Activated CD8-positive, alpha-beta memory T cell treated with anti-CD3 and anti-CD28 coated beads, Interleukin-2, amount 10 ng/mL, durations not matched to agents 7 days and 5 days (primary cell): ENCODE data around the gene RECQL5. TPM values are rescaled to one million over a fixed set of nuclear protein-coding genes. Genes with fewer than 3 reads are reported as not detected.

Experiments used
- ATAC-seq: fragments of 150-1000 bp; cut with Tn5 transposase; one replicate; pipeline ENCODE4 v1.10.0; 2021; ENCODE audit warnings: moderate library complexity
- CTCF ChIA-PET: fragments of 350-600 bp; sonication (Branson Sonifier 250); formaldehyde crosslinking; loops from one replicate; lab custom pipeline; 2021; ENCODE audit warnings: antibody characterized with exemption; lab: Charles Lee
- DNase-seq: peaks from one replicate; pipeline ENCODE4 v3.0.0-alpha.2; 2020
- H3K27ac Mint-ChIP-seq: one replicate; pipeline ENCODE4 v1.8.0; 2021; ENCODE audit warnings: mild to moderate bottlenecking, mixed read lengths
- H3K27me3 Mint-ChIP-seq: one replicate; pipeline ENCODE4 v1.8.0; 2021; ENCODE audit warnings: mixed read lengths
- H3K36me3 Mint-ChIP-seq: one replicate; pipeline ENCODE4 v1.8.0; 2021; ENCODE audit warnings: mild to moderate bottlenecking, mixed read lengths
- H3K4me1 Mint-ChIP-seq: one replicate; pipeline ENCODE4 v1.8.0; 2021; ENCODE audit warnings: mixed read lengths
- H3K4me3 Mint-ChIP-seq: one replicate; pipeline ENCODE4 v1.8.0; 2021; ENCODE audit warnings: mild to moderate bottlenecking, moderate library complexity, mixed read lengths
- H3K9me3 Mint-ChIP-seq: one replicate; pipeline ENCODE4 v1.8.0; 2022; ENCODE audit warnings: low read depth, mixed read lengths
- total RNA-seq, 2 experiments: library from RNA; stranded (reverse); gene quantifications; one replicate each; pipeline ENCODE4 v1.2.3, GENCODE V29; 2021

The RECQL5 gene
- total RNA-seq, 2 experiments from 2014 or later, result 35.5 to 46.2 TPM

DNA sequence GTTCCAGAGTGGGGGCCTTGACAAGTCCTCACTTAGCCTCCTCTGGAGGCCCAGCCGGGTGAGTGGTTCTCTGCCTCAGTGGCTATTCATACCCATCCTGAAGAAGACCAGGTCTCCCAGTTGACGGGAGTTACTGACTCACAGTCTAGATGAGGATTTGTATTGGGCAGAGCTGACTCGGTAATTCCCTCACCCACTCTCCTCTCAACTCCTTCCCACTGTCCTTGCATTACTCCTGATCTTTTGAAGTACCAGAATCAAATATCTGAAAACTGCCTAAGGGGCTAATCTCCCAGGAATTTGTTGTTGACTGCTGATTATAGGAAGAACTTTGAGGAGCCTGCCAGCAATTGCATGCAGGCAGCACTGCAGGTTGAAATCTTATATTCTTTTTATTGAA is 14.3 kb upstream of the RECQL5 start:
- Mint-ChIP-seq H3K27me3 (no peaks in the 10 kb centered on the region), H3K36me3 (peaks cover 11% of the 10 kb centered on the region), H3K4me1 (peaks cover 15% of the 10 kb centered on the region), H3K9me3 (no peaks in the 10 kb centered on the region), H3K4me3 (no peak overlapping the region), H3K27ac (no peak overlapping the region)
- DNase-seq (no peak), ATAC-seq (no peak)
- CTCF ChIA-PET, result interaction anchor here (1.4 to 26.3 kb wide), 4 partner anchors 48 to 80 kb away, joined by 3 to 428 read pairs (median 9); partner anchors contain the start of gene SMIM5

DNA sequence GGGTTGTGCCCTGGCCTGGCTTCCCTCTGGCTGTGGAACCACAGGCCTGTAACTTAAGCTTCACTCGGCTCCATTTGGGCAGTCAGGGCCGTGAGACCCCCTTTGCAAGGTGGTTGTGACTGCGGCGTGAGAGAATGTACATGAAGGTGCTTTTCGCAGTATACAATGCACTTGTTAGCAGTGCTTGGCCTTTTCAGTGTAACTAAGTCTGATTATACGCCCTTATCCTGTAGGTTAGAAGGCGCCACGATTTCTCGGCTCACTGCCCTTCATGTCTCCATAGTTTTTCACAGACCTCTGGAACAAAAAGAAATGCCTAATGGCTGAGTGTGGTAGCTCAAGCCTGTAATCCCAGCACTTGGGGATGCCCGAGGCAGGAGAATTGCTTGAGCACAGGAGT is 13.5 kb upstream of the RECQL5 start:
- CTCF ChIA-PET, result interaction anchor here (1.4 to 26.3 kb wide), 3 partner anchors 47 to 80 kb away, joined by 3 to 428 read pairs (median 11); partner anchors contain the start of gene SMIM5
- DNase-seq (no peak), ATAC-seq (no peak)
- Mint-ChIP-seq H3K4me3 (no peak overlapping the region), H3K9me3 (no peaks in the 10 kb centered on the region), H3K27me3 (no peaks in the 10 kb centered on the region), H3K4me1 (peaks cover 15% of the 10 kb centered on the region), H3K27ac (no peak overlapping the region), H3K36me3 (peaks cover 11% of the 10 kb centered on the region)

DNA sequence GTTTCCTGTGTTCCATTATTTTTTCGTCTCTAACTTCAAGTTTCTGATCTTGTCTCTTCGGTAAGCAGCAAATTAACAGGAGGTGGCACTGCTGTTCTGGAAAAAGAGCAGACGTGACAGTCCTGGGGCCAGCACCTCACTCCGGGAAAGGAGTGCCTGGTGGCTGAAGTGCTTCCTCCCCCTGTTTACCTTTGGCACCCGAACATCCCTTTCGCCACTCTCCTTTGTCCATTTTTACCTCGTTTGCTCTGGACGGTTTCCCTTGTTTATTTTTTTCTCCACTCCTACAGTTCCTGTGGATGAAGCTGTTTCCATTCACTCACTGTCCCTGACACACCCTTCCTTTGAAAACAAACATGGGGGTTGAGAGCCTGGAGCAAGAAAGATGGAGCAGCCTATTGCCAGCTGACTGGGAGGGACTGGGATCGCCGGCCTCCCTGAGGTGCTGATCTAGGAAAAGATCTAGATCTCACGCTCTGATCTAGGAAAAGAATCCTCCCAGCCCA is 12.8 kb upstream of the RECQL5 start:
- Mint-ChIP-seq H3K9me3 (no peaks in the 10 kb centered on the region), H3K36me3 (peaks cover 12% of the 10 kb centered on the region), H3K27ac (no peak overlapping the region), H3K4me3 (no peak overlapping the region), H3K4me1 (peaks cover 16% of the 10 kb centered on the region), H3K27me3 (no peaks in the 10 kb centered on the region)
- ATAC-seq (no peak), DNase-seq (no peak)
- CTCF ChIA-PET, result interaction anchor here (3.2 to 26.3 kb wide), 2 partner anchors 46 to 69 kb away, joined by 11 to 428 read pairs; partner anchors contain the start of gene SMIM5

DNA sequence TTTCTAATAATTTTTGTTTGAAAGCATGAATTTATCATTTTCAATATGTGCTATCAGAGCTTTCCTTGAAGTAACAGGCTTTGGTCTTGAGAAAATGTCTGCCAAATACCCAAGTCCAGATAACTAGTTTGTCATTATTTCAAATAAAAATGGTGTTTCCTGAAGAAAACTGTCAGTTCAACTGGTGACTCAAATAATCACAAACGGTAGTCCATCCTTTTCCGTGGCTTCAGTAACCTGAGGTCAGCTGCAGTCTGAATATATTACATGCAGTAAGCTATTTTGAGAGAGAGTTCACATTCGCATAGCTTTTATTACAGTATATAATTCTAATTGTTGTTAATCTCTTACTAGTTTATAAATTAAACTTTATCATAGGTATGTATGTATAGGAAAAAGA is 9.5 kb upstream of the RECQL5 start:
- H3K4me3 Mint-ChIP-seq, result no peak overlapping the region
- CTCF ChIA-PET, result interaction anchor here (0.8 to 26.3 kb wide), 7 partner anchors 9 to 72 kb away, joined by 3 to 428 read pairs (median 8); partner anchors contain the start of genes RECQL5, SAP30BP and SMIM5
- H3K27me3 Mint-ChIP-seq, result no peaks in the 10 kb centered on the region
- peaks cover 19% of the 10 kb centered on the region for H3K36me3 Mint-ChIP-seq
- DNase-seq (no peak), ATAC-seq (no peak)
- no peaks in the 10 kb centered on the region for H3K9me3 Mint-ChIP-seq
- H3K4me1 Mint-ChIP-seq, result peaks cover 15% of the 10 kb centered on the region
- no peak overlapping the region for H3K27ac Mint-ChIP-seq

DNA sequence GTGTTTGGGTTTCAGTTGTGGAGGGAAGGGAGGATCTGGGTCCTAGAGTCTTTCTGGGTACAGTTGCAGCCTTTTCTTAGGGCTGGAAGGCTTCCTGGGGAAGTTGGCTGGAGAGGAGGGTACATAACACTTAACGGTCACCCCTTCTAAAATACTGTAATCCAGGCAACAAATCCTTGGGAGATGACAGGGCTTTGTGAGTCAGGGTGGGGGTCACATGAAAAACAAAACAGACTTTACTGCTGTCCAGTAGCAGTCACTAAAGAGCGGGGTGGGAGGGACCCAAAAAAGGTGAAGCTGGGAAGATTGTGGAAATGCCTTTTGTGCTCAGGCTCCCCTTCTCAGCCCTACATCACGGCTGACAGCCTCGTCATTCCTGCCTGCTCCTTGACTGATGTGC is 6.5 kb upstream of the RECQL5 start:
- Mint-ChIP-seq H3K27me3 (no peaks in the 10 kb centered on the region), H3K27ac (peak overlapping the region; percentile 11), H3K4me1 (peaks cover 25% of the 10 kb centered on the region), H3K36me3 (peaks cover 32% of the 10 kb centered on the region), H3K4me3 (no peak overlapping the region), H3K9me3 (no peaks in the 10 kb centered on the region)
- CTCF ChIA-PET, result interaction anchor here (0.8 to 26.3 kb wide), 6 partner anchors 15 to 75 kb away, joined by 3 to 428 read pairs (median 3); partner anchors contain the start of gene SMIM5
- no peak for DNase-seq
- ATAC-seq, result no peak

DNA sequence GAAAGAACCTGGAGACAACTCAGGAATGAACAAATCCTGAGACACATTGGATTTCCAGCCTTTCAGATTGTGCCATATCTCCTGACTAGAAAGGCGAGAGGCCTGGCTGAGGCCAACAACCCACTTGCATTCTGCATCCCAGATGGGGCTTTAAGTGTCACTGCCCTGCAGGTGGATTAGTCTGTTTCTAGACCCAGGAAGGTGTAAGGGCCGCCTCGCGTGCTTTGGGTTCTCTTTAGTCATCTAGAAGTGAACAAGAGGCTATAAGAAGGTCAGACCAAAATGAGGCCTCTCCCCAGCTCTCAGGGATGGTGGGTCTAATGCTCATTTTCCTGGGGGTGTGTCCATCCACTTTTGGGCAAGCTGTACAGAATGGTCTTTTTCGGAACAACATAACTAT is 5.1 kb upstream of the RECQL5 start:
- H3K4me1 Mint-ChIP-seq, result peaks cover 21% of the 10 kb centered on the region
- H3K36me3 Mint-ChIP-seq, result peaks cover 34% of the 10 kb centered on the region
- no peak overlapping the region for H3K27ac Mint-ChIP-seq
- no peaks in the 10 kb centered on the region for H3K9me3 Mint-ChIP-seq
- ATAC-seq (no peak), DNase-seq (no peak)
- H3K4me3 Mint-ChIP-seq, result no peak overlapping the region
- H3K27me3 Mint-ChIP-seq, result no peaks in the 10 kb centered on the region
- CTCF ChIA-PET, result interaction anchor here (0.8 to 26.3 kb wide), 5 partner anchors 11 to 77 kb away, joined by 3 to 428 read pairs (median 4); partner anchors contain the start of gene SMIM5

DNA sequence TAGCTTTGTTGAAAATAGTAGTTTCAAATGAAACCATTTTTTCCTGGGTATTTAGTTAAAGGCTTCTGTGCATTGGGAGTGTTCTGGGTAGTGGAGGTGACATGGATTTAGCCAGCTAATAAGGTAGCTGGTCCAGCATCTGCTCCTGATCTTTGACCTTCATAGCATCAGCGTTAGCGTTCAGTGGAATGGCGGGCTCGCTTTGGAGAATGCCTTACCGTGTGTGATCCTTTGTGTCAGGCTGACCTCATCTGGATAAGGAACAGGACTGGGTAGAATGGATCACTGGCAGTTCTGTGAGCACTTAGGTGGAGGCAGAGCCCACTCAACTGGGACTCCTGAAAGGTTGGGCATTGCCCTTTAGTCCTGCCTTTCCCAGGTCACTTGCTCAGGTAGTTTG is 3.9 kb upstream of the RECQL5 start:
- DNase-seq (no peak), ATAC-seq (no peak)
- Mint-ChIP-seq H3K27ac (no peak overlapping the region), H3K36me3 (peaks cover 29% of the 10 kb centered on the region), H3K27me3 (no peaks in the 10 kb centered on the region), H3K4me3 (no peak overlapping the region), H3K9me3 (no peaks in the 10 kb centered on the region), H3K4me1 (peaks cover 21% of the 10 kb centered on the region)
- CTCF ChIA-PET, result interaction anchor here (0.6 to 26.3 kb wide), 3 partner anchors 8 to 78 kb away, joined by 3 to 428 read pairs (median 17); partner anchors contain the start of gene SMIM5

DNA sequence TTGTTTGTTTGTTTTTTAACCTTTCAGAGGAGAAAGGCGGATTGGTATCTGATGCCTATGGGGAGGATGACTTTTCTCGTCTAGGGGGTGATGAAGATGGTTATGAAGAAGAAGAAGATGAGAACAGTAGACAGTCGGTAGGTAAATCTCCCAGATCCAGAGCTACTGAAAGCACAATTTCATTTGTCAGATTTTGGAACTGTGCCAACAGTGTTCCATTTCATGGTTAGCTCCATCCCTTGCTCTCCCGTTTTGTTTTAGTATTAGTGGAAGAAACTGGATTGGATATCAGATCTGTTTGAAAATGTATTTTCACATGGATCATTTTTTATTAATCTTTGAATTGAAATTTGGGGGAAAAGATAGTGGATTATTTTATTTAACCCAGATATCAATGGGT is 1.5 kb upstream of the RECQL5 start:
- ATAC-seq (no peak), DNase-seq (no peak)
- Mint-ChIP-seq H3K4me3 (no peak overlapping the region), H3K27ac (no peak overlapping the region), H3K9me3 (no peaks in the 10 kb centered on the region), H3K27me3 (no peaks in the 10 kb centered on the region), H3K4me1 (peaks cover 22% of the 10 kb centered on the region), H3K36me3 (peaks cover 30% of the 10 kb centered on the region)
- CTCF ChIA-PET, result interaction anchor here (1.2 to 3.4 kb wide), 4 partner anchors 35 to 85 kb away, joined by 6 to 36 read pairs (median 16); partner anchors contain the start of gene SMIM5

DNA sequence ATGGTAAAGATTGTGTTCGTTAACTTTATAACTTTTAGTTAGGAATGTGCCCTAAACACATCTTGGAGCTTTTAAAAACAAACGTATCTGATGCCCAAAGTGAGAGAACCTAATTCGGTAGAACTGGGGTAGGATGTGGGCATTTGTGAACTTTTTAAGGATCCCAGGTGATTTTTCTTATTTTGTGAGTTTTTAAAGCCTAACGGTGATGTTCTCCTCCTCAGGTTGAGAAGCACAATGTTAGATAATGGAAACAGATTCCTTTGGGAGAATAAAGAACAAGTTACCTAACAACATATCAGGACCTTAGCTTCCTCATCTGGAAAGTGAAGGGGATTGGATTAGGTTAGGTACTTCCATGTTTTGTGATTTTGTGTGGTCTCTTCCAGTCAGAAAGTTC is 871 bp upstream of the RECQL5 start:
- H3K4me1 Mint-ChIP-seq, result peaks cover 22% of the 10 kb centered on the region
- H3K27ac Mint-ChIP-seq, result no peak overlapping the region
- H3K27me3 Mint-ChIP-seq, result no peaks in the 10 kb centered on the region
- H3K9me3 Mint-ChIP-seq, result no peaks in the 10 kb centered on the region
- DNase-seq (no peak), ATAC-seq (no peak)
- CTCF ChIA-PET, result interaction anchor here (1.2 to 3.4 kb wide), 6 partner anchors 9 to 96 kb away, joined by 3 to 36 read pairs (median 8); partner anchors contain the start of gene SMIM5
- no peak overlapping the region for H3K4me3 Mint-ChIP-seq
- H3K36me3 Mint-ChIP-seq, result peaks cover 25% of the 10 kb centered on the region

DNA sequence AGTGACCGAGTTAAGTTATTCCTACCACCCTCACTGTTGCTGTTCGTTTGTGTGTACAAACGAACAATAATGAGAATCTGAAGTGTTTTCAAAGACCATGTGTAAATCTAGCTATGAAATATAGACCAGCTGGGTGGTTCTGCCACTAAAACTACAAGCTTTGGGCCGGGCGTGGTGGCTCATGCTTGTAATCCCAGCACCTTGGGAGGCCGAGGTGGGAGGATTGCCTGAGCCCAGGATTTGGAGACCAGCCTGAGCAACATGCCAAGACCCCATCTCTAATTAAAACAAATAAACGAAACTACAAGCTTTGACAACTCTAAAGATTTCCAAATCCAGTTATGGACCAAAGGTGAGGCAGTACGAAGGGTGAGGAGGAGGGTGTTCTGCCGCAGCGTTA is 973 bp downstream of the RECQL5 start:
- CTCF ChIA-PET, result interaction anchor here (0.8 to 3.4 kb wide), 9 partner anchors 9 to 149 kb away, joined by 3 to 36 read pairs (median 5); partner anchors contain the start of genes GALK1, SMIM5 and TSEN54
- H3K27me3 Mint-ChIP-seq, result no peaks in the 10 kb centered on the region
- no peak overlapping the region for H3K4me3 Mint-ChIP-seq
- no peak for ATAC-seq
- H3K4me1 Mint-ChIP-seq, result peaks cover 19% of the 10 kb centered on the region
- no peaks in the 10 kb centered on the region for H3K9me3 Mint-ChIP-seq
- peaks cover 25% of the 10 kb centered on the region for H3K36me3 Mint-ChIP-seq
- H3K27ac Mint-ChIP-seq, result peak overlapping the region; percentile 64
- DNase-seq, result no peak

DNA sequence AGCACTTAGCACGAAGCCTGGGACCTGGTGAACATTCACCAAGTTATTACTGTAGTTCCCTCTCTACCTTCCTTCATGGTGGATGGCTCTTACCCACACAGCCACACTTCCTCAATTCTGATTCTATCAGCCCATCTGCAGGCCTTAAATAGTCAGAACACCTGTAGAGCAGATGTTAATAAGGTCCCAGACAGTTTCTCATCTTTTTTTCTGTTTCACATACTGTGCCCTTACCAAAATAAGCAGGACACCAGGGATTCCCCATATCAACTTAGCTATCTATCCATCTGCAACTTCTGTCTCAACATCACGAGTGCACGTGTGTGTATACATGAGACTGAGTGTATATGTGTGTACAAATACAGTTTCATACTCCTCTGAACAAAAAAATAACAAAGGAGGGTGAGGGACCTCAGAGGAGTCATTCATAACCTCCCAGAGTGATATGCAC is 2.8 kb downstream of the RECQL5 start:
- Mint-ChIP-seq H3K9me3 (no peaks in the 10 kb centered on the region), H3K27ac (no peak overlapping the region), H3K4me1 (peaks cover 12% of the 10 kb centered on the region), H3K27me3 (no peaks in the 10 kb centered on the region), H3K36me3 (peaks cover 15% of the 10 kb centered on the region), H3K4me3 (no peak overlapping the region)
- DNase-seq, result no peak
- CTCF ChIA-PET, result interaction anchor here (0.9 to 1.5 kb wide), 2 partner anchors 63 to 86 kb away, joined by 3 to 5 read pairs; no protein-coding TSS in a partner anchor
- no peak for ATAC-seq

DNA sequence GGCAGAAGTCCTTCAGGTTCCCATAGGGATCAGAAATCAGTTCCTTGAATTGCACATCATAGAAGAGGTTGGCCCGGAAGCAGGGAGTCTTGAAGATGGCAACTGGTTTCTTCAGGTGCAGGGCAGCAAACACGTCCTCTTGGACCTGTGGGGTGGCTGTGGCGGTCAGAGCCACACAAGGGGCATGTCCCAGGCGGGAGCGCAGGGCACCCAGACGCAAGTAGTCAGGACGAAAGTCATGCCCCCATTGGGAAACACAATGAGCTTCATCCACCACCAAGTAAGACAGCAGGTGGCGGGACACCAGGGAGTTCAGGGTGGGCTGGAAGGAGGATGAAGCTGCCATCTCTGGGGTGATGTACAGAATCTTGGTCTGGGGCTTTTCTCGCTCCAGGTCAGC is 4.4 kb downstream of the RECQL5 start:
- Mint-ChIP-seq H3K4me3 (no peak overlapping the region), H3K27me3 (no peaks in the 10 kb centered on the region), H3K27ac (no peak overlapping the region), H3K9me3 (no peaks in the 10 kb centered on the region), H3K36me3 (peaks cover 10% of the 10 kb centered on the region), H3K4me1 (peaks cover 12% of the 10 kb centered on the region)
- DNase-seq, result no peak
- CTCF ChIA-PET, result interaction anchor here (1.7 to 3.6 kb wide), 3 partner anchors 29 to 91 kb away, joined by 6 to 11 read pairs (median 9); partner anchors contain the start of gene SMIM5
- no peak for ATAC-seq

DNA sequence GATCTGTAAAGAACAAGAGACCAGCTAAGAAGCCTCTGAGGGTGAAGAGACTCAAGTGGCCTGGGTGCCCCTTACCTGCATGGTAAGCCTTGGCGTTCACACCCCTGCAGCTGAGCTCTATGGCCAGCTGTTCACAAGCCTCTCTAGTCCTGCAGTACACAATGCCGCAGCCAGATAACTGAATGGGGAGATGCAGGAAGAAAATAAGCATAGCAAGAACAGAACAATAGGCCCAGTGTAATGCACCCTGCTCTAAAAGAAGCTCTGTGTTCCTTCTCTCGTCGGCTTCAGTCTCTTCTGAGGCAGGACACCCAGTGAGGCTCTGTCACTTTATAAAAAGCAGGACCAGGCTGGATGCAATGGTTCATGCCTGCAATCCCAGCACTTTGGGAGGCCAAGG is 5.4 kb downstream of the RECQL5 start:
- Mint-ChIP-seq H3K27ac (no peak overlapping the region), H3K27me3 (no peaks in the 10 kb centered on the region), H3K36me3 (peaks cover 14% of the 10 kb centered on the region), H3K9me3 (no peaks in the 10 kb centered on the region), H3K4me1 (peaks cover 12% of the 10 kb centered on the region), H3K4me3 (no peak overlapping the region)
- CTCF ChIA-PET, result interaction anchor here (1.3 to 3.6 kb wide), 4 partner anchors 28 to 92 kb away, joined by 3 to 11 read pairs (median 8); partner anchors contain the start of gene SMIM5
- DNase-seq (no peak), ATAC-seq (no peak)
